IgD-negative memory B cell (primary cell): ENCODE data around the gene ATP6V0A4. TPM values are rescaled to one million over a fixed set of nuclear protein-coding genes. Genes with fewer than 3 reads are reported as not detected.
"Not testable (repeated sequence)": the region's sequence is repeated elsewhere in the genome, so short reads cannot be mapped to it uniquely, and the experiment has no call there.

Experiments
- H3K27ac Mint-ChIP-seq, 3 donors: one replicate each; pipeline ENCODE4 v1.8.0; 2020 to 2022; ENCODE audit warnings: mild to moderate bottlenecking in 3 of 3, mixed read lengths in 3 of 3, moderate library complexity in 1 of 3
- H3K27me3 Mint-ChIP-seq: one replicate; pipeline ENCODE4 v1.8.0; 2021; ENCODE audit warnings: mixed read lengths
- H3K36me3 Mint-ChIP-seq: one replicate; pipeline ENCODE4 v1.8.0; 2020; ENCODE audit warnings: mild to moderate bottlenecking, mixed read lengths
- H3K4me1 Mint-ChIP-seq, 3 donors: one replicate each; pipeline ENCODE4 v1.8.0; 2020 to 2022; ENCODE audit warnings: mixed read lengths in 3 of 3, mild to moderate bottlenecking in 1 of 3
- H3K4me3 Mint-ChIP-seq, 4 donors: one replicate each; pipeline ENCODE4 v1.8.0; 2020 to 2022; ENCODE audit warnings: mild to moderate bottlenecking in 4 of 4, mixed read lengths in 4 of 4, moderate library complexity in 3 of 4
- H3K9me3 Mint-ChIP-seq, 3 donors: one replicate each; pipeline ENCODE4 v1.8.0; 2020 to 2021; ENCODE audit warnings: mixed read lengths in 3 of 3, mild to moderate bottlenecking in 1 of 3
- polyA plus RNA-seq: library from polyadenylated mRNA; unstranded; fragments of 300-500 nt; fragmentation: Illumina TruSeq; gene quantifications from one replicate; pipeline ENCODE4 v1.2.3, GENCODE V29; 2021

ATP6V0A4 gene
- polyA plus RNA-seq, 1 donor from 2014 or later, result not detected

DNA sequence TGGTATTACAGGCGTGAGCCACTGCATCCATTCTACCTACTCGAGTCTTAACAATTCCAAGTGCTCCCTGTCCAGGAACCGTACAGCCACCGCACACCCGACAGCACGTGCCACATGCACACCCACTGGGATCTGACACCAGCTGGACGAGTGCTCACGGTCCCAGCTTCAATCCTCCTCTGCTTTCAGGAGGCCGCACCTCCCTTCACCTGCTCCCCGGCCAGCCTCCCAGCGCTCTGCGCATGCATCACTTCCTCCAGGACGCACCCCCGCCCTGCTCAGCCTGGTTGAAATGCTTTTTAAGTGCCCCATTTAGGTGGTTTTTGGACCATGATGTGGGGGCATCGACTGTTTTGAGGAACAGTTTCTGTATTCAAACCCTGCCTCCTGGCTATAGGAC, 47.5 kb downstream of the ATP6V0A4 start:
- Mint-ChIP-seq H3K27me3 (peaks cover 11% of the 10 kb centered on the region), H3K27ac (no peak overlapping the region), H3K36me3 (no peaks in the 10 kb centered on the region), H3K4me1 (peaks cover 0 to 4% (median 3%) of the 10 kb centered on the region in 3 donors), H3K4me3 (no peak overlapping the region), H3K9me3 (no peaks in the 10 kb centered on the region)

- Mint-ChIP-seq H3K9me3 (no peaks in the 10 kb centered on the region), H3K4me3 (no peak overlapping the region), H3K27ac (no peak overlapping the region), H3K4me1 (peaks cover 0 to 4% (median 3%) of the 10 kb centered on the region in 3 donors), H3K36me3 (no peaks in the 10 kb centered on the region), H3K27me3 (peaks cover 11% of the 10 kb centered on the region)
These were observed 48.0 kb downstream of the ATP6V0A4 start for GRCh38 chr7:138749960-138750359.

- no peak overlapping the region for H3K4me3 Mint-ChIP-seq
These were observed 49.3 kb downstream of the ATP6V0A4 start for GRCh38 chr7:138748666-138749065.

GRCh38 chr7:138746073-138746472, 51.9 kb downstream of the ATP6V0A4 start:
- H3K36me3 Mint-ChIP-seq, result no peaks in the 10 kb centered on the region
- peaks cover 8% of the 10 kb centered on the region for H3K27me3 Mint-ChIP-seq
- no peak overlapping the region for H3K4me3 Mint-ChIP-seq
- H3K27ac Mint-ChIP-seq, result no peak overlapping the region
- H3K9me3 Mint-ChIP-seq, result no peaks in the 10 kb centered on the region
- H3K4me1 Mint-ChIP-seq, result peaks cover 0 to 3% (median 0%) of the 10 kb centered on the region in 3 donors

More at GRCh38 chr7:138748666-138749065, 49.3 kb downstream of the ATP6V0A4 start:
- Mint-ChIP-seq H3K9me3 (no peaks in the 10 kb centered on the region), H3K36me3 (no peaks in the 10 kb centered on the region), H3K27ac (peak overlapping the region in 1 of 3 donors; percentile 36), H3K27me3 (peaks cover 11% of the 10 kb centered on the region), H3K4me1 (peaks cover 0 to 4% (median 3%) of the 10 kb centered on the region in 3 donors)

DNA sequence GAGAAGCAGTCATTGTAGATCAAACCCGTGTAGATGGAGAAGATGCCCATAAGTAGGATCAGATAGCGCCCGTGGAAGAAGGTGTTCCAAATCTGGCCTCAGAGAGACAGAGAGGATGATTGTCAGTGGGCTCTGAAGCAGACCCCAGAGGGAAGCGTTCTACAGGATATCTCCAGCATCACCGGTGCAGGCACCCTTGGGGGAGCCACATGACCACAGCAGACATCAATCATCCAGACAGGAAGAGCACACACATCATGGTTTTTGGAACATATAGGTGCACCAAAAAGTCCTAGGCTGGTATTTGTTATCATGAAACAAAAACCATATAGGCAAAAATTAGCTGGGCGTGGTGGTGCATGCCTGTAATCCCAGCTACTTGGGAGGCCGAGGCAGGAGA, 52.8 kb downstream of the ATP6V0A4 start:
- H3K27ac Mint-ChIP-seq, result peak overlapping the region in 1 of 3 donors; percentile 62
- H3K9me3 Mint-ChIP-seq, result no peaks in the 10 kb centered on the region
- peaks cover 0 to 3% (median 0%) of the 10 kb centered on the region in 3 donors for H3K4me1 Mint-ChIP-seq
- no peak overlapping the region for H3K4me3 Mint-ChIP-seq
- no peaks in the 10 kb centered on the region for H3K36me3 Mint-ChIP-seq
- H3K27me3 Mint-ChIP-seq, result no peaks in the 10 kb centered on the region

DNA sequence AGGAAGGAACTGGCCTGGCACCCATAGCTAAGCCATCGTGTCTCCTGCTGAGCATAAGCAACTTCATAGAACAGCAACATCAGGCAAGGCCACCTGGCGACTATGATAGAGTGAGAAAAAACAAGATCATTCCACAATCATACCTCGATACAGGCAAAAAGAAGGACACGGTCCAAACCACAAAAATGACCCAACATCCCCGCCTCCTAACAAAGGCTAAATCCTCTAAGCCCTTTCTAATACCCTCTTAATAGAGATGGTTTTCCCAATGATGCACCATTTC, 56.6 kb downstream of the ATP6V0A4 start:
- no peaks in the 10 kb centered on the region for H3K36me3 Mint-ChIP-seq
- peaks cover 9% of the 10 kb centered on the region for H3K27me3 Mint-ChIP-seq
- H3K4me3 Mint-ChIP-seq, result no peak overlapping the region
- peaks cover 0 to 3% (median 0%) of the 10 kb centered on the region in 3 donors for H3K9me3 Mint-ChIP-seq
- no peaks in the 10 kb centered on the region for H3K4me1 Mint-ChIP-seq
- H3K27ac Mint-ChIP-seq, result no peak overlapping the region

- no peak overlapping the region for H3K27ac Mint-ChIP-seq
- H3K9me3 Mint-ChIP-seq, result peaks cover 0 to 3% (median 0%) of the 10 kb centered on the region in 3 donors
- no peaks in the 10 kb centered on the region for H3K36me3 Mint-ChIP-seq
- H3K4me1 Mint-ChIP-seq, result peaks cover 0 to 2% (median 0%) of the 10 kb centered on the region in 3 donors
- H3K27me3 Mint-ChIP-seq, result peaks cover 9% of the 10 kb centered on the region
- no peak overlapping the region for H3K4me3 Mint-ChIP-seq
These were observed 58.1 kb downstream of the ATP6V0A4 start for GRCh38 chr7:138739859-138740258.

- Mint-ChIP-seq H3K36me3 (no peaks in the 10 kb centered on the region), H3K4me1 (peaks cover 0 to 2% (median 0%) of the 10 kb centered on the region in 3 donors), H3K27me3 (peaks cover 9% of the 10 kb centered on the region), H3K4me3 (no peak overlapping the region), H3K27ac (no peak overlapping the region), H3K9me3 (peaks cover 0 to 3% (median 0%) of the 10 kb centered on the region in 3 donors)
These were observed 59.3 kb downstream of the ATP6V0A4 start for GRCh38 chr7:138738551-138739335.

DNA sequence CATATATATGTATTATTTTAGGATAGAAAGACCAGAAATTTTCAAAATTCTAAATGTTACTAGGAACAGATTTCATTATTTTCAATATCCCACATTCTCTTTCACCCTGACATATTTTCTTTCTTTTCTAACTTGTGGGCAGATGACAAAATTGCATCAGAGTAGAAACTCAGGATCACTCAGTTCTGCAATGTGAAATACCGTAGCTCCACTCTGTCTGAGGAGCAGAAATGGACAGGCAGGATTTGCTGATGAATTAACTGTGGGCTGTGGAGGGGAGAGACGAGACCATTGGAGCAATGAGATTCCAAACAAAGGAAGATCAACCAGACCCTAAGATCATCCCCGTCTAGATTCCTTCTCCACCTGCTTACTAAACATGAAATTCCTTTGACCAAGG, 59.9 kb downstream of the ATP6V0A4 start:
- Mint-ChIP-seq H3K4me3 (no peak overlapping the region), H3K4me1 (peaks cover 0 to 2% (median 0%) of the 10 kb centered on the region in 3 donors), H3K9me3 (peaks cover 0 to 3% (median 2%) of the 10 kb centered on the region in 3 donors), H3K27ac (no peak overlapping the region), H3K27me3 (peaks cover 9% of the 10 kb centered on the region), H3K36me3 (no peaks in the 10 kb centered on the region)

DNA sequence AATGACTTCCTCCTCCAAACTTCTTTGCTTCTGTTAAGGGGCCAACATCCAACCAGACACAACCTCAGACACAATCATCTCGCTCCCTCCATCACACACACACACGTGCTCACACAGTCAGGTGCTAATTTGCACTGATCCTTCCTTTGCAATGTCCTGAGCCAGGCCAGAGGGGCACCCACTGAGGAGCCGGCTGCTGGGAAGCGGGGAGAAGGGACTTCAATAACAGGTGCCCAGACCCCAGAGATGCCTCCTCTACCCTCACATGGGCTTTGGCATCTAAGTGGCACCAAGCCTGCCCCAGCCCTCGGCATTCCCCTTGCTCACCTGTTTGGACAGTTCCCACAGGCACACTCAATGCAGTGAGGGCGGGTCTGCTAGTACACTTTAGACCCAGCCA, 62.6 kb downstream of the ATP6V0A4 start:
- peaks cover 0 to 2% (median 0%) of the 10 kb centered on the region in 3 donors for H3K4me1 Mint-ChIP-seq
- no peak overlapping the region for H3K27ac Mint-ChIP-seq

DNA sequence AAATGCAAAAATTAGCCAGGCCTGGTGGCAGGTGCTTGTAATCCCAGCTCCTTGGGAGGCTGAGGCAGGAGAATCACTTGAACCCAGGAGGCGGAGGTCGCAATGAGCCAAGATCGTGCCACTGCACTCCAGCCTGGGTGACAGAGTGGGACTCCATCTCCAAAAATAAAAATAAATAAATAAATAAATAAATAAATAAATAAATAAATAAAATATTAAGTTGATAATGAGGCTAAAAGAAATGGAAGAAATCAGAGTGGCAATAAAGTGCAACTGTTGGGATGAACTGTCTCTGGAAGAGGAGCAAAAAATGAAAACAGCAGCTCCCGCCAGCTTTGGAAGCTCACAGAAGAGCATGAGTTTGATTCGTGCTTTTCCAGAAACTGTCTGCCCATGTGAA, 66.3 kb downstream of the ATP6V0A4 start:
- H3K4me3 Mint-ChIP-seq, H3K27me3 Mint-ChIP-seq, H3K36me3 Mint-ChIP-seq, H3K9me3 Mint-ChIP-seq, H3K4me1 Mint-ChIP-seq, H3K27ac Mint-ChIP-seq: not testable (repeated sequence)

More for the DNA sequence above, 62.6 kb downstream of the ATP6V0A4 start:
- Mint-ChIP-seq H3K27me3 (peaks cover 9% of the 10 kb centered on the region), H3K9me3 (peaks cover 0 to 3% (median 2%) of the 10 kb centered on the region in 3 donors), H3K36me3 (no peaks in the 10 kb centered on the region), H3K4me3 (no peak overlapping the region)

- Mint-ChIP-seq H3K9me3 (peaks cover 0 to 2% (median 0%) of the 10 kb centered on the region in 3 donors), H3K27me3 (peaks cover 1% of the 10 kb centered on the region), H3K36me3 (no peaks in the 10 kb centered on the region), H3K4me1 (peaks cover 0 to 1% (median 0%) of the 10 kb centered on the region in 3 donors), H3K27ac (no peak overlapping the region), H3K4me3 (no peak overlapping the region)
These were observed 68.6 kb downstream of the ATP6V0A4 start for GRCh38 chr7:138729444-138729843.

- Mint-ChIP-seq H3K4me1 (peaks cover 0 to 1% (median 0%) of the 10 kb centered on the region in 3 donors), H3K27ac (no peak overlapping the region), H3K4me3 (no peak overlapping the region), H3K36me3 (no peaks in the 10 kb centered on the region), H3K27me3 (peaks cover 1% of the 10 kb centered on the region), H3K9me3 (no peaks in the 10 kb centered on the region)
These were observed 70.5 kb downstream of the ATP6V0A4 start for GRCh38 chr7:138727336-138728099.

GRCh38 chr7:138726288-138726687, 71.7 kb downstream of the ATP6V0A4 start:
- H3K9me3 Mint-ChIP-seq, result no peaks in the 10 kb centered on the region
- peak overlapping the region in 1 of 3 donors; percentile 39 for H3K27ac Mint-ChIP-seq
- H3K4me1 Mint-ChIP-seq, result peaks cover 0 to 1% (median 0%) of the 10 kb centered on the region in 3 donors
- H3K36me3 Mint-ChIP-seq, result no peaks in the 10 kb centered on the region
- H3K27me3 Mint-ChIP-seq, result peaks cover 1% of the 10 kb centered on the region
- no peak overlapping the region for H3K4me3 Mint-ChIP-seq

GRCh38 chr7:138720286-138720685, 77.7 kb downstream of the ATP6V0A4 start:
- no peak overlapping the region for H3K4me3 Mint-ChIP-seq
- no peak overlapping the region for H3K27ac Mint-ChIP-seq
- H3K4me1 Mint-ChIP-seq, result peaks cover 0 to 5% (median 5%) of the 10 kb centered on the region in 3 donors
- H3K9me3 Mint-ChIP-seq, result peaks cover 0 to 4% (median 0%) of the 10 kb centered on the region in 3 donors
- peaks cover 11% of the 10 kb centered on the region for H3K27me3 Mint-ChIP-seq
- no peaks in the 10 kb centered on the region for H3K36me3 Mint-ChIP-seq
